ENCODE results near the gene CSNK1D. TPM values are rescaled to one million over a fixed set of nuclear protein-coding genes. Genes with fewer than 3 reads are reported as not detected.

The CSNK1D gene
- total and polyA plus RNA-seq, 10 of the 15 experiments (the other 5 are each of a cell fraction or from before 2014, with no cell fraction given) = 5.7 to 105 (median 58.1) TPM

- ATAC-seq (no peak), FAIRE-seq (no peak), DNase-seq (ENCODE audit: low read depth, low spot score) (no peak)
- Histone ChIP-seq H3K9me3 (replicated peaks; ENCODE audit: control insufficient read depth, insufficient read depth, low read length) (no peaks in the 10 kb centered on the region), H2AFZ (ENCODE audit: control insufficient read depth, low read depth, low read length) (no peak overlapping the region), H4K20me1 (ENCODE audit: control insufficient read depth, insufficient read depth) (no peaks in the 10 kb centered on the region), H3K4me3 (no peak overlapping the region), H3K79me2 (ENCODE audit: control insufficient read depth, insufficient read depth, low read length) (no peaks in the 10 kb centered on the region), H3K27ac (ENCODE audit: control insufficient read depth, insufficient read depth) (no peak overlapping the region), H3K27me3 (replicated peaks in 1 of 2; ENCODE audit: control insufficient read depth in 2 of 2, insufficient read depth in 2 of 2, low read length in 1 of 2) (no peaks in the 10 kb centered on the region), H3K4me2 (ENCODE audit: control insufficient read depth, insufficient read depth) (no peak overlapping the region), H3K36me3 (ENCODE audit: control insufficient read depth in 2 of 2, insufficient read depth in 2 of 2, low read length in 1 of 2) (no peaks in the 10 kb centered on the region), H3K4me1 (ENCODE audit: control insufficient read depth, insufficient read depth, low read length) (peaks cover 9% of the 10 kb centered on the region), H3K9ac (ENCODE audit: control insufficient read depth, insufficient read depth, low read length) (no peak overlapping the region)
- in situ Hi-C loops (cut with MboI) = no loop called here
- SMC1A ChIA-PET (ENCODE audit: uncharacterized antibody, unreplicated experiment) = no interaction called here
- RAD21 ChIA-PET (ENCODE audit: unreplicated experiment) = interaction anchor here (0.6 kb wide), 1 partner anchor 226 kb away, joined by 3 read pairs; no protein-coding TSS in a partner anchor
- TF ChIP-seq IRF5 (IDR thresholded peaks at IDR 0.05; ENCODE audit: borderline replicate concordance) (no peak), JUNB (IDR thresholded peaks at IDR 0.05) (no peak), RUNX3 (IDR thresholded peaks at IDR 0.05; ENCODE audit: low read length) (no peak), ZNF274 (IDR thresholded peaks at IDR 0.05; ENCODE audit: insufficient read depth, insufficient read length) (no peak), YBX1 (IDR thresholded peaks at IDR 0.05) (no peak), NFIC (IDR thresholded peaks at IDR 0.05; ENCODE audit: low read depth, low read length) (no peak), SMARCA5 (IDR thresholded peaks at IDR 0.05) (no peak), RAD51 (IDR thresholded peaks at IDR 0.05) (no peak), TARDBP (IDR thresholded peaks at IDR 0.05; ENCODE audit: borderline replicate concordance) (no peak)
- BruUV-seq (replicated peaks) = no TSS peak
- POLR2A ChIA-PET = interaction anchor here (1.0 kb wide), 1 partner anchor 12 kb away, joined by 5 read pairs; no protein-coding TSS in a partner anchor
- intact Hi-C loops (cut with micrococcal nuclease; ENCODE audit: unreplicated experiment) = no loop called here
- WGBS (ENCODE audit: insufficient coverage, insufficient replicate concordance, low lambda C conversion rate, missing lambda C conversion rate) = 88% methylated on average over 16 of the region's 17 CpGs
- CTCF ChIA-PET = interaction anchor here (1.0 kb wide), 1 partner anchor 8 kb away, joined by 3 read pairs; no protein-coding TSS in a partner anchor
Observed at GRCh38 chr17:82200135-82200534, 73.4 kb downstream of the CSNK1D start.

Data from GM12878 (cell line).